ENCODE data around the gene CREBBP.

- TF ChIP-seq HDAC1 (IDR thresholded peaks at IDR 0.05) (no peak), ATF7 (IDR thresholded peaks at IDR 0.05) (no peak), FOXJ3 (CRISPR knock-in tag; IDR thresholded peaks at IDR 0.05) (no peak), ATF1 (CRISPR knock-in tag; IDR thresholded peaks at IDR 0.05) (no peak), ATF1 (tag; IDR thresholded peaks at IDR 0.05) (no peak), CBX3 (IDR thresholded peaks at IDR 0.05; ENCODE audit: borderline replicate concordance in 1 of 2, low read length in 2 of 2) (no peak), POLR2A (conservative IDR thresholded peaks at IDR 0.05) (no peak)
- TF ChIP-seq, protein P1, sequence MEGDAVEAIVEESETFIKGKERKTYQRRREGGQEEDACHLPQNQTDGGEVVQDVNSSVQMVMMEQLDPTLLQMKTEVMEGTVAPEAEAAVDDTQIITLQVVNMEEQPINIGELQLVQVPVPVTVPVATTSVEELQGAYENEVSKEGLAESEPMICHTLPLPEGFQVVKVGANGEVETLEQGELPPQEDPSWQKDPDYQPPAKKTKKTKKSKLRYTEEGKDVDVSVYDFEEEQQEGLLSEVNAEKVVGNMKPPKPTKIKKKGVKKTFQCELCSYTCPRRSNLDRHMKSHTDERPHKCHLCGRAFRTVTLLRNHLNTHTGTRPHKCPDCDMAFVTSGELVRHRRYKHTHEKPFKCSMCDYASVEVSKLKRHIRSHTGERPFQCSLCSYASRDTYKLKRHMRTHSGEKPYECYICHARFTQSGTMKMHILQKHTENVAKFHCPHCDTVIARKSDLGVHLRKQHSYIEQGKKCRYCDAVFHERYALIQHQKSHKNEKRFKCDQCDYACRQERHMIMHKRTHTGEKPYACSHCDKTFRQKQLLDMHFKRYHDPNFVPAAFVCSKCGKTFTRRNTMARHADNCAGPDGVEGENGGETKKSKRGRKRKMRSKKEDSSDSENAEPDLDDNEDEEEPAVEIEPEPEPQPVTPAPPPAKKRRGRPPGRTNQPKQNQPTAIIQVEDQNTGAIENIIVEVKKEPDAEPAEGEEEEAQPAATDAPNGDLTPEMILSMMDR (IDR thresholded peaks at IDR 0.05 in 2 of 3, conservative IDR thresholded peaks at IDR 0.05 in 1 of 3; ENCODE audit: insufficient read depth in 2 of 3, low read depth in 1 of 3, low read length in 3 of 3): no peak
Observed at GRCh38 chr16:3890091-3890490, 9.6 kb upstream of the CREBBP start.

Data from K562 (cell line).